Stimulated activated CD4-positive, alpha-beta T cell treated with anti-CD3 and anti-CD28 coated beads, Interleukin-12 subunit alpha, Interleukin-12 subunit beta, amount 100 ng/mL, for 48 hours (primary cell): Measurements from ENCODE around the gene RASGRP2.
A peak's percentile ranks its signal among the peaks of the same experiment; 100 is the strongest.

Experiments used
- DNase-seq, 3 donors: peaks; one replicate each; pipeline ENCODE4 v3.0.0-alpha.2; 2020; ENCODE audit warnings: low read depth in 2 of 3, low spot score in 1 of 3

The RASGRP2 gene

GRCh38 chr11:64698427-64698826 is 45.5 kb downstream of the RASGRP2 start:
- no peak for DNase-seq

DNA sequence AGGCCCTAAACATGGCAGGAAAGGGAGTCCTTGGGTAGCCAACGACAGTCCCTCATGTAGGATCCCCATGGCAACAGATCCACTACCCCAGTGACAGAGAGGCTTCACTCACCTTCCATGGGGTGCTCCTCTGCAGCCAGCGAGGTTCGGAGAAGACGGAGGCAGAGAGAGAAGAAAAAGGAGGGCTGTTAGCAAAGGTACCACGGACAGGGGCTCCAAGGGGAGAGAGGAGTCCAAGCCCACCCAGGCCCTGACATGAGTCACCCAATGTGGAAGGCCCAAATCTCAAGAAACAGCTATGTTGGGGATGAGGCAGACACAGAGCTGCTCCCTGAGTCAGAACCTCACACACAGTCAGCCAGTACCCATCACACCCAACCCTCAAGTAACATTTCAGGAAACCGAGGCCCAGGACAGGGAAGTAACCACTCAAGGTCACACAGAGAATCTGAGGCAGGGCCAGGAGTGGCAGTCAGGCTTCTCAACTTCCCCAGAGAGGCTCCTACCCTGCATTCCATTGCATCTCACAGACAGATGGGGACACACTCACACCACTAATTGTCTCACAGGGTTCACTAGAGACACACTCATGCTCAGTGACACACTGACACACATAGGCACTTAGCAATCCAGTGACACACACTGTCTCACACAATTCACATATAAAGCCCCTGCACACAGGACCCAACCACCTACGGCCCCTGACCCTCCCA is 46.1 kb downstream of the RASGRP2 start:
- DNase-seq: no peak

GRCh38 chr11:64696045-64696444 is 47.9 kb downstream of the RASGRP2 start:
- DNase-seq: no peak

GRCh38 chr11:64695548-64695947 is 48.4 kb downstream of the RASGRP2 start:
- DNase-seq: no peak

- no peak for DNase-seq
Measured at GRCh38 chr11:64694821-64695365, 49.0 kb downstream of the RASGRP2 start.

GRCh38 chr11:64694026-64694755 is 49.8 kb downstream of the RASGRP2 start:
- DNase-seq: no peak

DNA sequence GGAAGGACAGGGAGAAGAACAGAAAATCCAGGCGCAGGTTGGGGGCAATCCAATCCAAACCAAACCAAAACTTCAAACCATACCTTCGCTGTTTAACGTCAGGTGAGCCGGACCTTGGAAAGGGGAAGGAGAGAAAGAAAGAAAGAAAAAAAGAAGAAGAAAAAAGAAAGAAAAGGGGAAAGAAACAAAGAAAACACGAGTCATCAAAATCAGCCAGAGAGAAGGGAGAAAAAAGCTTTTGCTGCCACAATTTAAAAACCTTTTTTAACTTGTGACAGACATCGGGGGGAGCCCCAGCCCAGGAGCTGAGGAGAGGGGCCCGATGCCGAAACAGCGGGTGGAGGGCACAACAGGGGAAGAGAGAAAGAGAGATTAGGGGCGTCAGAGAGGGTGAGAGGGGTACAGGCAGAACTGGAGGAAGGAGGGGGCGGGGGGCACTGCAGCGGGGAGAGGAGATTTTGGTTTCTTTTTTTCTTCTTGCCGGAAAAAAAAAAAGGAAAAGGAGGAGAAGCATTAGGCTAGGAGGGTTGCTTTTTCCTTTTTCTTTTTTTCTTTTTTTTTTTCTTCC is 51.1 kb downstream of the RASGRP2 start:
- no peak for DNase-seq

GRCh38 chr11:64691543-64691942 is 52.4 kb downstream of the RASGRP2 start:
- no peak for DNase-seq

- DNase-seq: no peak
Measured at GRCh38 chr11:64690235-64690634, 53.7 kb downstream of the RASGRP2 start.

DNA sequence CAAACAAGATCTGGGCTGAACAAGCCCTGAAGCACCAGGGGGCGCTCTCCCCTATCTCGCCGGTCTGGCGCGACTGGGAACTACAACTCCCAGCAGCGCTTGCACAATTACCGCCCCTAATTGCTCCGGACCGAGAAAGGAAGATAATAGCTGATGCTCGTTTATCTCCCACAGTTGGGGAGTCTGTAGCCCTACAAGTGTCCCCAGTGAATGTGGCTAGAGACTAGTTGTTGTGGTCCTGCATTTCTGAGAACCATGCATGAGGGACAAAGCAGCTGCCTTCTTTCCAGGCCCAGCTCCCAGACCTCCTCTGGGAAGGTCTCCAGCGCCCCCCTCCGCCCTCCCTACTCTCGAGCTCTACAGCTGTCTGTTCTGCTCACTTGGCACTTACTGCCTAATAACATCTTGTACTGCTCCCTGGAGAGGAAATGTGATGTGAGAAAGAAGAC is 55.4 kb downstream of the RASGRP2 start:
- peak; percentile 77 to 96 (median 90) for DNase-seq

DNA sequence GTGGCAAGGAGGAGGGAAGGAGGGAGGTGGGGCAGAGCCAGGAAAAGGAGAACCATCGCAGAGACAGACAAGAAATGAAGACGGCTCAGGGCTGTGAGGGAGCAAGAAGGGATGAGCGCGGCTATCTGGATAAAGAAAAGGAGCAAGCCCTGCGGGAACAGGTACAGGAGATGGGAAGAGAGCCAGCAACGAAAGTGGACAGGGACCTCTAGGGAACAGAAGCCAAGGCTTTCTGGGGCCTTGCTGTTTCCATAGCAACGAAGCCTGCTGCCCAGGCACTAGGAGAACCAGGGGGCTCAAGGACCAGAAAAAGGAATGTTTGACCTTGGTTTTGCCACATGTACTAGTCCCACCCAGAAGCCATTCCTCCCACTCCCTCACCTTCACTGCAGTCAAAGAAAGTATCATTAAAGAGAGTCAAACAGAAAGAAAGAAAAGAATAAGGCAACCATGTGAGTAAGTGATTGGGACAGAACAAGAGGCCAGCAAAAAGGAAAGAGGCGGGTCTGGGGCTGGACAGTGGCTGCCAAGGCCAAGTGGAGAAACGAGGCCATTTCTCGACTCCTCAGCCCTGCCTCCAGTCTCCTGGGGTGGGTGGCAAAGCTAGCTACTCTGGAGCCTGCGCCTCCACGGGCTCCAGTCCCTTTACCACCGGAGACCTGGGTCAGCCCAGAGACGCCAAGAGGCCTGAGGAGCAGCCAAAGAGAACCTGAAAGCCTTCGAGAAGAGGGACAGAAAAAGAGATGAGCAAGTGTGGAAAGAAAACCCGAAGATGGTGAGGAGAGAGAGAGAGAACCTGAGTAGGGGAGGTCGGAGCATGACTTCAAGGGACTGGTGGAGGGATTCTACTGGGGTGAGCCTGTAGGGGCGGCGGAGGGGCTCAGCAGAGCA is 56.1 kb downstream of the RASGRP2 start:
- DNase-seq: no peak

- DNase-seq: no peak
Measured at GRCh38 chr11:64687204-64687603, 56.7 kb downstream of the RASGRP2 start.

DNA sequence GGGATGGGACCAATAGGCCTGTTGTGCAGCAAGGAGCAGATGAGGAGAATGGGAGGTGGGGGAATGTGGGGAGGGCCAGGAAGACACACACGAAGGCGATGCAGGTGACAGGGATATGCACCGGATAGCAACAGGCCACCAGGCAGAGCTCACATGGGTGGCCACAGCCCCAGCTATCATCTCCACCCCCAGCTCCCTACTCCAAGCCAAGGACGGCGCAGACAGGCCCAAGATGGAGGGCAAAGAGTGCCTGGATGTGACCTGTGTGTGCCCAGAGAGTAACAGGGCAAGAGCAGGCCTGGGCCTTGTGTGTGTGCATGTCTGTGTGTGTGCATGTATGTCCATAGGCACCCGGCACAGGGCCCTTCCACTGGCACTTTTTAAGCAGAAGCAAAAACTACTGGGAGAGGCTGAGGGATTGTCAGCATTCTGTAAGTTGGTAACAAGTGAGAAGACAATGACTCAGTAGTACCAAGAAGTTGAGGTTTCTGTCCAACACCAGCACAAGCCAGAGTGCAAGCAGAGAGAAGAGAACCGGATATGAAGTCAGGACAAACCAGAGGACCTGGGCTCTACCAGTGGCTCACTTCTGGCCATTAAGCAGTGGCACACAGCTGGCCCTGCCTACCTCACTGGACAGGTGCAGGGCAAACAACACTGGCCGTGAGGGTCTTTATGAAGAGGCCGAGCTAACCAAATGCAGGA is 57.3 kb downstream of the RASGRP2 start:
- DNase-seq: no peak

DNA sequence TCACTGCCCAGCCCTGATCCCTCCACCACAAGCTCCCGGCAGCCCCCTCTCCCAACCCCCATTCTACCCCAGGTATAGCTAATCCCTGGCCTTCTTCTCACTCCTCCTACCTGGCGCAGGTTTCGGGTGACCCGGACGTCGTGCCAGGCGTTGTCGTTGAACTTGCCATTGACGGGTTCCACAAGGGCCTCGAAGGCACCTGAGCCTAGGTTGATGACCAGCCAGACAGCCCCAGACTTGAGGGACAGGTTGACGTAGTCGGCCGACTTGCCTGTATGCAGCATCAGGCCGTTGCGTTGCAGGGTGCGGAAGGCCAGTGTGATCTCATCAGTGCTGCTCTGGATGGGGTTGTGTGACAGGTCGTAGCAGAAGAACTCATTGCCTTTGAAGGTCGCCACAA is 58.4 kb downstream of the RASGRP2 start:
- DNase-seq: no peak

GRCh38 chr11:64684357-64684756 is 59.6 kb downstream of the RASGRP2 start:
- no peak for DNase-seq

DNA sequence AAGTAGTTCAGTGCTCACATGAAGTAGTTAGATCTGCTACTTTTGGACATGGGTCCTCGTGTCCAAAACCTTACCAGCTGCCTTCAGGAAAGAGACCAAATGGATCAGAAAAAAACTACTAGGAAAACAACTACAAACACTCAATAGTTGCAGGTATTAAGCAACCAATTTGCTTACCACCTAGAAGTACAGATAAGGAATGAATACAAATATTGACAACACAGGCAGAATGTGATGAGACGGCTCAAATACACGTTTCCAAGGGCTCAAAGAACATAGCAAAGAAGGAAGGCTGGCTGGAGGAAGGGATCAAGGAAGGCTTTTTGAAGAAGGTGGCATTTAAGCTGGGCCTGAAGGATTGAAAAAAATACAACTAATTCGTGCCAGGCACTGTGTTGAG is 62.8 kb downstream of the RASGRP2 start:
- no peak for DNase-seq

DNA sequence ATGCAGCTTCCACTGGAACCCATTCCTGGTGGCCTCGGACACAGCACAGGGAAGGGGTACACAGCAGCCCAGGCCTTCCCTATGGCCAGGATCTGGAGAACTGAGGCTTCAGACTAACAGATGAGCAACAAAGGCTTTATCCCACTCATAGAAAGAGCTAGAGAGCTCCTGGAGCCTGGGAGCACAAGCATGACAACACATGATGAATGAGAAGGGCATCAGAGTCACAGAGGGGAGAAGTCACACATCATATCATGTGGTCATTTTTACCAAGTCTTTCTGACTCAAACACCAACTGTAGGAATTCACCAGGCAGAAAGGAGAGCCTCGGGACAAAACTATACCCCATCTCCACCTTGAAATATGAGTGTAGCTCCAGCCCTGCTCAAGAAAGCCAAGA is 64.1 kb downstream of the RASGRP2 start:
- DNase-seq: no peak

DNA sequence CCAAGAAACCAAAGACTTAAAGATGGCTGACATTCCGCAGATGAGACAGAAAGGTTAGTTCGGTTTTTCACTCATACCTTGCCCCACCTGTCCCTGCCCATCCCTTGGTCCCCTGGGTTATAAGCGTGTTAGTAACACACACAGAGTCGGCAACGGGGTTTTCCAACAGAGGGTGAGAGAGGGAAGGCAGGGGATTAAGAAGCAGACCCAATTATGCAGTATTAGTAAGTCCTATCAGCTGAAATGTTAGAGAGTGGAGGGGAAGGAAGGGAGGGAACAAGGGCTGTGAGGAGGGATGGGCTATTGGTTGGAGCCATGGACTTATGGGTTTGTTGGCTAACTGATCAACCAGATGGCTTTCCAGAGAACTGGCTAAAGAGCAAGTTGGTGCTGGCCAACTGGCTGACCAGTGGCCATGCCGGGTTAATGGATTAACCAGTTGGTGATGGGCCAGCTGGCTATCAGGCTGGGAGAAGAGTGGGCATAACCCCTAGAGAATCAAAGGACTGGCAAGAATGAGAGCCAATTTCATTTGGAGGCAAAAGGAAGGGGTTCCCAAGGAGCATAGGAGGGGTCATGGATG is 66.4 kb downstream of the RASGRP2 start:
- no peak for DNase-seq
